Fibroblast of lung (primary cell): ENCODE measurements around the gene PRRT1. TPM values are rescaled to one million over a fixed set of nuclear protein-coding genes. Genes with fewer than 3 reads are reported as not detected.

Experiments used
- DNase-seq, 2 donors: peaks; one replicate each; pipeline versions ENCODE4 v3.0.0 to v3.0.0-alpha.2; 2010; ENCODE audit warnings: low read depth in 2 of 2
- H2AFZ ChIP-seq: 2 replicates; pipeline ENCODE4 v1.5.1; 2012; ENCODE audit warnings: low read length, control low read depth, inconsistent platforms
- H3K27ac ChIP-seq: 2 replicates; pipeline ENCODE4 v1.5.1; 2011; ENCODE audit warnings: low read length, control low read depth; ENCODE audit not compliant: insufficient read depth
- H3K27me3 ChIP-seq: 2 replicates; pipeline ENCODE4 v1.5.1; 2011; ENCODE audit warnings: mild to moderate bottlenecking, low read length; ENCODE audit not compliant: control insufficient read depth, insufficient read depth
- H3K36me3 ChIP-seq: 2 replicates; pipeline ENCODE4 v1.5.1; 2011; ENCODE audit warnings: low read length; ENCODE audit not compliant: control insufficient read depth, insufficient read depth
- H3K4me1 ChIP-seq: 2 replicates; pipeline ENCODE4 v1.5.1; 2011; ENCODE audit warnings: low read length; ENCODE audit not compliant: control insufficient read depth, insufficient read depth; ENCODE audit errors: extremely low read depth
- H3K4me2 ChIP-seq: 2 replicates; pipeline ENCODE4 v1.5.1; 2011; ENCODE audit warnings: low read length, control low read depth; ENCODE audit not compliant: insufficient read depth; ENCODE audit errors: extremely low read depth
- H3K4me3 ChIP-seq, 4 experiments: fragments of 200-600 bp in 1 of 4; sonication (generic) in 1 of 4; replicated peaks in 1 of 4; 2 replicates each; pipeline ENCODE4 v1.5.1; 2011 to 2016; ENCODE audit warnings: low read length in 4 of 4, low read depth in 3 of 4, mild to moderate bottlenecking in 3 of 4, control low read depth in 2 of 4, inconsistent platforms in 1 of 4, mixed read lengths in 1 of 4; ENCODE audit not compliant: insufficient read depth in 1 of 4; ENCODE audit errors: control extremely low read depth in 1 of 4
- H3K79me2 ChIP-seq: 2 replicates; pipeline ENCODE4 v1.5.1; 2012; ENCODE audit warnings: mild to moderate bottlenecking, low read length, inconsistent platforms; ENCODE audit not compliant: control insufficient read depth, insufficient read depth
- H3K9ac ChIP-seq: 2 replicates; pipeline ENCODE4 v1.5.1; 2011; ENCODE audit warnings: mild to moderate bottlenecking, low read length, control low read depth; ENCODE audit not compliant: insufficient read depth
- H3K9me3 ChIP-seq: 2 replicates; pipeline ENCODE4 v1.5.1; 2012; ENCODE audit warnings: low read depth, low read length; ENCODE audit not compliant: control insufficient read depth, insufficient read depth
- H4K20me1 ChIP-seq: 2 replicates; pipeline ENCODE4 v1.5.1; 2011; ENCODE audit warnings: low read length; ENCODE audit not compliant: control insufficient read depth, insufficient read depth; ENCODE audit errors: extremely low read depth
- CTCF ChIP-seq, 2 donors: IDR thresholded peaks in 1 of 2; conservative IDR thresholded peaks in 1 of 2; 1 replicate in 1 of 2; 2 replicates in 1 of 2; pipeline ENCODE4 v1.5.1; 2011 to 2012; ENCODE audit warnings: low read length in 2 of 2, control low read depth in 1 of 2, inconsistent platforms in 1 of 2, low read depth in 1 of 2, mild to moderate bottlenecking in 1 of 2
- EZH2 ChIP-seq: IDR thresholded peaks from 2 replicates; pipeline ENCODE4 v1.5.1; 2012; ENCODE audit warnings: low read length, control low read depth, mild to moderate bottlenecking; ENCODE audit errors: missing control alignments
- polyA plus RNA-seq, 2 donors: library from polyadenylated mRNA; depleted of rRNA in 1 of 2; stranded (reverse) in 1 of 2; unstranded in 1 of 2; fragments of >200 nt; gene quantifications; 2 replicates each; pipeline ENCODE4 v1.2.1, GENCODE V29; 2011 to 2012; ENCODE audit warnings: missing spikeins in 1 of 2
- total RNA-seq: library from RNA; depleted of rRNA; stranded (reverse); fragments of >200 nt; gene quantifications from 2 replicates; pipeline ENCODE4 v1.2.1, GENCODE V29; 2014

Gene PRRT1
- total and polyA plus RNA-seq, 2 donors (not counting 1 experiment from before 2014, with no cell fraction given) = 0.33 to 0.73 TPM

- no peaks in the 10 kb centered on the region for H3K27me3 ChIP-seq
- no peak overlapping the region for H3K4me2 ChIP-seq
- no peak for DNase-seq
- no peaks in the 10 kb centered on the region for H3K4me1 ChIP-seq
- H3K4me3 ChIP-seq = no peak overlapping the region
- no peak for TF ChIP-seq EZH2
- TF ChIP-seq CTCF (conservative IDR thresholded peaks at IDR 0.05 in 1 of 2, IDR thresholded peaks at IDR 0.05 in 1 of 2; ENCODE audit: low read depth in 1 of 2, low read length in 2 of 2) = no peak
- no peak overlapping the region for H3K9ac ChIP-seq
- no peaks in the 10 kb centered on the region for H3K79me2 ChIP-seq
- H3K27ac ChIP-seq = no peak overlapping the region
- peaks cover 18% of the 10 kb centered on the region for H3K36me3 ChIP-seq
- no peaks in the 10 kb centered on the region for H3K9me3 ChIP-seq
- H4K20me1 ChIP-seq = no peaks in the 10 kb centered on the region
- H2AFZ ChIP-seq = no peak overlapping the region
Measured at GRCh38 chr6:32163559-32164258, 12.0 kb upstream of the PRRT1 start.

- Histone ChIP-seq H3K4me3 (no peak overlapping the region), H3K4me2 (no peak overlapping the region), H3K9me3 (no peaks in the 10 kb centered on the region), H2AFZ (no peak overlapping the region), H4K20me1 (no peaks in the 10 kb centered on the region), H3K9ac (no peak overlapping the region), H3K27ac (no peak overlapping the region), H3K36me3 (peaks cover 7% of the 10 kb centered on the region), H3K27me3 (no peaks in the 10 kb centered on the region), H3K79me2 (peaks cover 15% of the 10 kb centered on the region), H3K4me1 (peaks cover 8% of the 10 kb centered on the region)
- no peak for DNase-seq
- TF ChIP-seq CTCF (conservative IDR thresholded peaks at IDR 0.05 in 1 of 2, IDR thresholded peaks at IDR 0.05 in 1 of 2; ENCODE audit: low read depth in 1 of 2, low read length in 2 of 2) = no peak
- TF ChIP-seq EZH2 = no peak
Measured at GRCh38 chr6:32158052-32158451, 6.3 kb upstream of the PRRT1 start.

- H3K27me3 ChIP-seq = no peaks in the 10 kb centered on the region
- H3K36me3 ChIP-seq = peaks cover 5% of the 10 kb centered on the region
- no peaks in the 10 kb centered on the region for H3K9me3 ChIP-seq
- no peak overlapping the region for H3K9ac ChIP-seq
- H2AFZ ChIP-seq = no peak overlapping the region
- peaks cover 18% of the 10 kb centered on the region for H3K4me1 ChIP-seq
- no peak overlapping the region for H3K4me3 ChIP-seq
- peaks cover 15% of the 10 kb centered on the region for H3K79me2 ChIP-seq
- no peak for TF ChIP-seq EZH2
- TF ChIP-seq CTCF (conservative IDR thresholded peaks at IDR 0.05 in 1 of 2, IDR thresholded peaks at IDR 0.05 in 1 of 2; ENCODE audit: low read depth in 1 of 2, low read length in 2 of 2) = no peak
- H3K4me2 ChIP-seq = no peak overlapping the region
- H4K20me1 ChIP-seq = no peaks in the 10 kb centered on the region
- DNase-seq = no peak
- no peak overlapping the region for H3K27ac ChIP-seq
Measured at GRCh38 chr6:32156891-32157290, 5.2 kb upstream of the PRRT1 start.
